Uterus (tissue), 4 donors: ENCODE results near the gene PACSIN2. TPM values are rescaled to one million over a fixed set of nuclear protein-coding genes. Genes with fewer than 3 reads are reported as not detected.

Experiments
- DNase-seq, 2 donors: peaks; one replicate each; pipeline ENCODE4 v3.0.0-alpha.2; 2019 to 2020
- H3K27ac ChIP-seq, 2 donors: fragments of 200-600 bp; sonication (generic); 1 replicate in 1 of 2; 2 replicates in 1 of 2; pipeline ENCODE4 v1.5.1; 2016 to 2018
- H3K27me3 ChIP-seq, 2 donors: fragments of 200-600 bp; sonication (generic); one replicate each; pipeline ENCODE4 v1.5.1; 2018 to 2019; ENCODE audit warnings: control low read depth in 1 of 2
- H3K36me3 ChIP-seq, 2 donors: fragments of 200-600 bp; sonication (generic); one replicate each; pipeline ENCODE4 v1.5.1; 2019; ENCODE audit warnings: control low read depth in 1 of 2
- H3K4me1 ChIP-seq, 2 donors: fragments of 200-600 bp; sonication (generic); one replicate each; pipeline ENCODE4 v1.5.1; 2018 to 2019; ENCODE audit warnings: control low read depth in 1 of 2
- H3K4me3 ChIP-seq, 2 donors: fragments of 200-600 bp; sonication (generic); 1 replicate in 1 of 2; 2 replicates in 1 of 2; pipeline ENCODE4 v1.5.1; 2018 to 2019; ENCODE audit warnings: mild to moderate bottlenecking in 1 of 2
- H3K9me3 ChIP-seq, 2 donors: fragments of 200-600 bp; sonication (generic); one replicate each; pipeline ENCODE4 v1.5.1; 2019; ENCODE audit warnings: control low read depth in 1 of 2
- POLR2A ChIP-seq, 2 donors: fragments of 450-650 bp; IDR thresholded peaks; one replicate each; pipeline ENCODE4 v1.6.1; 2016; ENCODE audit warnings: antibody characterized with exemption in 2 of 2, mild to moderate bottlenecking in 1 of 2, moderate library complexity in 1 of 2
- intact Hi-C: fragments of 100-400 bp; cut with DNase I; formaldehyde crosslinking; loops from one replicate; pipeline ENCODE4 v1.15.1; 2023; ENCODE audit warnings: low total_unique reads
- total RNA-seq, 4 donors: library from RNA; depleted of rRNA in 3 of 4; stranded (reverse); fragments of >200 nt in 3 of 4; gene quantifications; one replicate each; pipeline versions ENCODE4 v1.1.0 to v1.2.4, GENCODE V29; 2014 to 2023
- TF ChIP-seq, protein P1 (sequence below), 4 experiments: fragments of 200-600 bp in 2 of 4; fragments of 450-650 bp in 2 of 4; sonication (generic) in 2 of 4; IDR thresholded peaks; one replicate each; pipeline ENCODE4 v1.5.1; 2016 to 2019; ENCODE audit warnings: antibody characterized with exemption in 4 of 4, mild to moderate bottlenecking in 2 of 4, moderate library complexity in 1 of 4
- donor health status: DM: yes; HTN: yes; CAD: no.

The PACSIN2 gene
- total RNA-seq, 4 donors from 2014 or later: 34.4 to 66.1 (median 48.0) TPM

- H3K27ac ChIP-seq: no peak overlapping the region
- intact Hi-C loops: no loop called here
- H3K4me3 ChIP-seq: no peak overlapping the region
- H3K4me1 ChIP-seq: no peaks in the 10 kb centered on the region
- H3K27me3 ChIP-seq: no peaks in the 10 kb centered on the region
- TF ChIP-seq POLR2A (IDR thresholded peaks at IDR 0.05): no peak
- TF ChIP-seq, protein P1, sequence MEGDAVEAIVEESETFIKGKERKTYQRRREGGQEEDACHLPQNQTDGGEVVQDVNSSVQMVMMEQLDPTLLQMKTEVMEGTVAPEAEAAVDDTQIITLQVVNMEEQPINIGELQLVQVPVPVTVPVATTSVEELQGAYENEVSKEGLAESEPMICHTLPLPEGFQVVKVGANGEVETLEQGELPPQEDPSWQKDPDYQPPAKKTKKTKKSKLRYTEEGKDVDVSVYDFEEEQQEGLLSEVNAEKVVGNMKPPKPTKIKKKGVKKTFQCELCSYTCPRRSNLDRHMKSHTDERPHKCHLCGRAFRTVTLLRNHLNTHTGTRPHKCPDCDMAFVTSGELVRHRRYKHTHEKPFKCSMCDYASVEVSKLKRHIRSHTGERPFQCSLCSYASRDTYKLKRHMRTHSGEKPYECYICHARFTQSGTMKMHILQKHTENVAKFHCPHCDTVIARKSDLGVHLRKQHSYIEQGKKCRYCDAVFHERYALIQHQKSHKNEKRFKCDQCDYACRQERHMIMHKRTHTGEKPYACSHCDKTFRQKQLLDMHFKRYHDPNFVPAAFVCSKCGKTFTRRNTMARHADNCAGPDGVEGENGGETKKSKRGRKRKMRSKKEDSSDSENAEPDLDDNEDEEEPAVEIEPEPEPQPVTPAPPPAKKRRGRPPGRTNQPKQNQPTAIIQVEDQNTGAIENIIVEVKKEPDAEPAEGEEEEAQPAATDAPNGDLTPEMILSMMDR (IDR thresholded peaks at IDR 0.05): no peak
- H3K36me3 ChIP-seq: no peaks in the 10 kb centered on the region
- no peak for DNase-seq
- H3K9me3 ChIP-seq: no peaks in the 10 kb centered on the region
These were observed 131.8 kb downstream of the PACSIN2 start for GRCh38 chr22:42883121-42883520.

DNA sequence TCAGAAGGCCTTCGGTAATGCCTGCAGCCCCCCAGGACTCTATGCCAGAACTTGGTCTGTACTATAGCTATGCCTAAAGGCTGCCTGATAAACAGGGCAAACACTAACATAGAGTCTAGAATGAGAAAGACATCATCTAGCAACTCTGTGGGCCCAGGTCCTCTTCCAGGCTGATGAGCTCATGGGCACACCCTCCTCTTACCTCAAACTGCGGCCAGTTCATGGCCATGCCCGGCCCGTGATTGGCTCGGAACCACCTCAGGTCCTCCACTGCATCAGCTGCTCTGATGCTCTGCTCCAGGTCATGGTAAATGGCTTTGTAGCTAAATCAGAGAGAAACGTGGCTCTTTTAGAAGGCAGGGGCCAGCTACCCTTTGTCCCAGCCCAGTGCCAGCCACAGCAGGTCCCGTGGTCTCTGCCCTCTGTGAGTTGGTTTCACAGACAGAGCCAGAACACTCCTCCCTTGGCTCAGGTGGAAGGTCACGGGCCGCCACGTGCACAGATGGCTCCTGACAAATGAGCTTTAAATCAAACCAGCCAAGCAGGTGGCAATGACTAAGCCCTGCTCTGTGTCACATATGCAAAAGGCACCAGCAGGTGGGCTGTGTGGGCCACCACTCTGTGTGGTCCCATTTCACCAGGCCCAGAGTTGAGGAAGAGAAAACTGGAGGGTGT, 132.8 kb downstream of the PACSIN2 start:
- H3K36me3 ChIP-seq: no peaks in the 10 kb centered on the region
- no peak overlapping the region for H3K27ac ChIP-seq

DNA sequence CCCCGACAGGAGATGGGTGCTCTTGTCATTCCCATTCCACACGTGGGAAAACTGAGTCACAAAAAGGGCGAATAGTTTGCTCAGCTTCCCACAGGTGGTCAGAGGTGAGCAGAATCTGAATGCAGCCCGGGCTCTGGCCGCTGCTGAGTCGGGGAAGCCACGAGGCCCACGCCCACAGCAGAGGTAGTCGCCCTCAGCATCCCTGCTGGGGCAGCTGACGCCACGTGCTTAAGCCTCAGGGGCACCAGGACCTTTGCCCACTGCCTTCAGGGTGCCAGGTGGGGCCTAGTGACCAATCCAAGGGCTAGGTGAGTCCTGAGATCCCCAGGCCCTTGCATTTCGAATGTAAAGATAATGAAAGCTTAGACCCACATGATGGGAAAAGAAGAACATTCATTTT, 133.7 kb downstream of the PACSIN2 start:
- DNase-seq: no peak
- Histone ChIP-seq H3K36me3 (no peaks in the 10 kb centered on the region), H3K27me3 (no peaks in the 10 kb centered on the region), H3K4me1 (no peaks in the 10 kb centered on the region), H3K9me3 (no peaks in the 10 kb centered on the region), H3K4me3 (no peak overlapping the region), H3K27ac (no peak overlapping the region)
- intact Hi-C loops: no loop called here
- TF ChIP-seq, protein P1 (IDR thresholded peaks at IDR 0.05): no peak
- no peak for TF ChIP-seq POLR2A (IDR thresholded peaks at IDR 0.05)

More for the DNA sequence above, 132.8 kb downstream of the PACSIN2 start:
- H3K27me3 ChIP-seq: no peaks in the 10 kb centered on the region
- no peaks in the 10 kb centered on the region for H3K4me1 ChIP-seq
- TF ChIP-seq, protein P1 (IDR thresholded peaks at IDR 0.05): no peak
- TF ChIP-seq POLR2A (IDR thresholded peaks at IDR 0.05): no peak
- H3K4me3 ChIP-seq: no peak overlapping the region
- H3K9me3 ChIP-seq: no peaks in the 10 kb centered on the region
- no peak for DNase-seq
- intact Hi-C loops: no loop called here

DNA sequence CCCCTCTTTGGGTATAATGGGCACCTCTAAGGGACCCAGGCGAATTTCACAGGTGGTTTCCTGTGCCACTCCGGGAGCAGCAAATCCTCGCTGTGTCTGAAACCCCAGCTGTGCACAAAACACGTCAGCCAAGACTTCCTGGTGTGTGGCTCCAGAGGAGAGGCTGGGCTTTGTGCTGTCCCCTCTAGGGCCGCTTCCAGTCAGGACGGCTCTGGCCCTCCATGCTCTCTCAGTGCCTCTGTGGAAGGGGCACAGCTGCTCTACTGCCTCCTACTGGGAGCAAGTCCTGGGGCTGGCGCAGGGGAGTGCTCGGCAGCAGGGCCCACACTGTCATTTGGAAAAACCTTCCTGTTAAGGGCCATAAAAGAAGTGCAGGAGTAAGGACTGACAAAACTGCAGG, 134.1 kb downstream of the PACSIN2 start:
- no peak overlapping the region for H3K27ac ChIP-seq
- no peaks in the 10 kb centered on the region for H3K36me3 ChIP-seq

GRCh38 chr22:42879371-42880021, 135.5 kb downstream of the PACSIN2 start:
- no peak for DNase-seq
- Histone ChIP-seq H3K9me3 (no peaks in the 10 kb centered on the region), H3K4me3 (no peak overlapping the region), H3K27ac (no peak overlapping the region), H3K36me3 (no peaks in the 10 kb centered on the region), H3K4me1 (no peaks in the 10 kb centered on the region), H3K27me3 (no peaks in the 10 kb centered on the region)
- intact Hi-C loops: no loop called here
- TF ChIP-seq, protein P1 (IDR thresholded peaks at IDR 0.05): no peak
- no peak for TF ChIP-seq POLR2A (IDR thresholded peaks at IDR 0.05)

More for the DNA sequence above, 134.1 kb downstream of the PACSIN2 start:
- intact Hi-C loops: no loop called here
- Histone ChIP-seq H3K4me3 (no peak overlapping the region), H3K27me3 (no peaks in the 10 kb centered on the region), H3K4me1 (no peaks in the 10 kb centered on the region), H3K9me3 (no peaks in the 10 kb centered on the region)
- TF ChIP-seq POLR2A (IDR thresholded peaks at IDR 0.05): no peak
- TF ChIP-seq, protein P1 (IDR thresholded peaks at IDR 0.05): no peak
- no peak for DNase-seq
